DND-41 (cell line): ENCODE measurements around the gene CACNA2D1.

Experiments used
- ATAC-seq: fragments of 200-7000 bp; cut with Tn5 transposase; 3 replicates; pipeline ENCODE4 v1.9.1; 2021; ENCODE audit warnings: low read depth; ENCODE audit not compliant: insufficient read depth
- DNase-seq: peaks from one replicate; pipeline ENCODE4 v3.0.0-alpha.2; 2020
- H2AFZ ChIP-seq: 2 replicates; pipeline ENCODE4 v1.6.0; 2012; ENCODE audit warnings: low read depth, low read length
- H3K27ac ChIP-seq: 2 replicates; pipeline ENCODE4 v1.5.1; 2012; ENCODE audit warnings: low read length, inconsistent platforms
- H3K27me3 ChIP-seq: fragments of 200-600 bp; sonication (generic); 2 replicates; pipeline ENCODE4 v1.6.0; 2012; ENCODE audit warnings: low read length, mild to moderate bottlenecking, inconsistent platforms; ENCODE audit not compliant: insufficient read depth, poor library complexity
- H3K36me3 ChIP-seq: 2 replicates; pipeline ENCODE4 v1.5.1; 2012; ENCODE audit warnings: low read length, inconsistent platforms; ENCODE audit not compliant: insufficient read depth
- H3K4me1 ChIP-seq: 2 replicates; pipeline ENCODE4 v1.5.1; 2012; ENCODE audit warnings: mild to moderate bottlenecking, low read length; ENCODE audit not compliant: insufficient read depth
- H3K4me2 ChIP-seq: 2 replicates; pipeline ENCODE4 v1.6.0; 2012; ENCODE audit warnings: mild to moderate bottlenecking, moderate library complexity, low read length, inconsistent platforms; ENCODE audit not compliant: insufficient read depth
- H3K4me3 ChIP-seq, 2 experiments: fragments of 200-600 bp in 1 of 2; shearing (Covaris generic) in 1 of 2; 2 replicates each; pipeline ENCODE4 v1.5.1; 2012 to 2016; ENCODE audit warnings: inconsistent platforms in 2 of 2, low read length in 2 of 2, mild to moderate bottlenecking in 2 of 2, low read depth in 1 of 2, moderate library complexity in 1 of 2
- H3K79me2 ChIP-seq: 2 replicates; pipeline ENCODE4 v1.6.0; 2012; ENCODE audit warnings: low read length, inconsistent platforms; ENCODE audit not compliant: insufficient read depth
- H3K9ac ChIP-seq: 2 replicates; pipeline ENCODE4 v1.6.0; 2012; ENCODE audit warnings: low read depth, mild to moderate bottlenecking, inconsistent platforms, low read length, moderate library complexity
- H3K9me3 ChIP-seq: 2 replicates; pipeline ENCODE4 v1.5.1; 2012; ENCODE audit warnings: low read length, moderate library complexity, mild to moderate bottlenecking, inconsistent platforms; ENCODE audit not compliant: insufficient read depth, severe bottlenecking
- H4K20me1 ChIP-seq: 2 replicates; pipeline ENCODE4 v1.6.0; 2012; ENCODE audit warnings: low read length; ENCODE audit not compliant: insufficient read depth
- EZH2 ChIP-seq: IDR thresholded peaks from 3 replicates; pipeline ENCODE4 v1.6.1; 2012; ENCODE audit warnings: borderline replicate concordance, low read depth, mild to moderate bottlenecking, moderate library complexity, low read length, inconsistent platforms; ENCODE audit not compliant: severe bottlenecking
- TF ChIP-seq, protein P1 (sequence below): IDR thresholded peaks from 2 replicates; pipeline ENCODE4 v1.5.1; 2012; ENCODE audit warnings: borderline replicate concordance, low read length, moderate library complexity, mild to moderate bottlenecking; ENCODE audit not compliant: poor library complexity, severe bottlenecking; ENCODE audit errors: extremely low read depth

The CACNA2D1 gene

DNA sequence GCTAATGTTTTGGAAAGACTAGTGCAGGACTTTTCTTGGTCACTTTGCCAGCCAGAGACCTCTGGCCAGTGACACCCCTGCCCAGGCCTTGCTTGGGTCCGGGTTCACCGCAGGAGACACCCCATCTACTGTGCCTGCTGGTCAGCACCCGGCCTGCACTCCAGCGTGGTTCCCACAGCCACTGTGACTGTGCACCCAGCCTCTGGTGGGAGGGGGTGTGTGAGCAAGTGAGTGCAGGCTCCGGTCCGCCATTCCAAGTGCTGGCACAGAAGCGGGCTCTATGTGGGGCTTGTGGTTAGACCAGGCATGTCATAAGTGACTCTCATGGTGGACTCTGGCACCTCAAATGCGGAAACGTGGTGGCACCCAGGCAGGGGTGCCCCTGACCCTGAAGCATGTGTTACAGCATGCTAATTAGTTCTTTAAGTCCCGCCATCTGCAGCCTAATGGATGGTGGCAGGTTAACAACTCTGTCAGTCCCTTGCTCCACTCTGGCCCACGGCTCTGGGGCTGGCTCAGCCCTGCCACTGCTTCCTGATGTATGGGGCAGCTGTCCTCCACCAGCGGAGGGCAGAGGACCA is 361.8 kb downstream of the CACNA2D1 start:
- Histone ChIP-seq H4K20me1 (no peaks in the 10 kb centered on the region), H2AFZ (no peak overlapping the region), H3K27me3 (no peaks in the 10 kb centered on the region), H3K4me3 (no peak overlapping the region), H3K36me3 (no peaks in the 10 kb centered on the region), H3K27ac (no peak overlapping the region), H3K4me2 (no peak overlapping the region), H3K4me1 (no peaks in the 10 kb centered on the region), H3K9ac (no peak overlapping the region), H3K9me3 (no peaks in the 10 kb centered on the region), H3K79me2 (no peaks in the 10 kb centered on the region)
- TF ChIP-seq EZH2: no peak
- TF ChIP-seq, protein P1, sequence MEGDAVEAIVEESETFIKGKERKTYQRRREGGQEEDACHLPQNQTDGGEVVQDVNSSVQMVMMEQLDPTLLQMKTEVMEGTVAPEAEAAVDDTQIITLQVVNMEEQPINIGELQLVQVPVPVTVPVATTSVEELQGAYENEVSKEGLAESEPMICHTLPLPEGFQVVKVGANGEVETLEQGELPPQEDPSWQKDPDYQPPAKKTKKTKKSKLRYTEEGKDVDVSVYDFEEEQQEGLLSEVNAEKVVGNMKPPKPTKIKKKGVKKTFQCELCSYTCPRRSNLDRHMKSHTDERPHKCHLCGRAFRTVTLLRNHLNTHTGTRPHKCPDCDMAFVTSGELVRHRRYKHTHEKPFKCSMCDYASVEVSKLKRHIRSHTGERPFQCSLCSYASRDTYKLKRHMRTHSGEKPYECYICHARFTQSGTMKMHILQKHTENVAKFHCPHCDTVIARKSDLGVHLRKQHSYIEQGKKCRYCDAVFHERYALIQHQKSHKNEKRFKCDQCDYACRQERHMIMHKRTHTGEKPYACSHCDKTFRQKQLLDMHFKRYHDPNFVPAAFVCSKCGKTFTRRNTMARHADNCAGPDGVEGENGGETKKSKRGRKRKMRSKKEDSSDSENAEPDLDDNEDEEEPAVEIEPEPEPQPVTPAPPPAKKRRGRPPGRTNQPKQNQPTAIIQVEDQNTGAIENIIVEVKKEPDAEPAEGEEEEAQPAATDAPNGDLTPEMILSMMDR: no peak
- ATAC-seq (no peak), DNase-seq (no peak)

DNA sequence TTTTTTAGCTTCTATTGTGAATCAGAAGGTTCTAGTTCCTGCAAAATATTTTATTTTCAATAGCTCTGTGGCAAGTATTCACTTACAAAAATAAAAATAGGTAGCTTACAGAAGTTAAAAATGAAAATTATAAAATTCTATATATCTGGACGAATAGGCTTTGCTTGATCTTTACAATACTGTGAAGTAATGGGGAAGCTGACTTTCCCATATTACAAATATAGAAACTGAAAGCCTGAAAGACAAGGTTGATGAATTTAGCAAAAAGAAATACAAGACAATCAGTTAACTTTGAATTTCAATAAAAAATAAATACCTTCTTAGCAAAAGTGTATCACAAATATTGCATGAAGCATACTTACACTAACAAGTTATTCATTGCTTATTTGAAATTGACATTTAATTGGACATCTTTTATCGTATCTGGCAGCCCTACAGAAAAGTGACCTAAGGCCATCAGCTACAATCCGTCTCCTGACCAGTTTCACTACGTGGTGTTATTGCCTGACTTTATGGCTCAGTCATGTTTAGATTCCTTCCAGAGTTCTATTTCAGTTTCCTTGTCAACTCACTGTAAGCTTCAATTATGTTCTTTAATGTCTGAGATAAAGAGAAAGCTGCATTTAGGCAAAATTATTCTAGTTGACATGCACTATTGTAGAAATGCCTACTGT is 363.2 kb downstream of the CACNA2D1 start:
- no peak overlapping the region for H2AFZ ChIP-seq
- H4K20me1 ChIP-seq: no peaks in the 10 kb centered on the region
- H3K9ac ChIP-seq: no peak overlapping the region
- ATAC-seq (no peak), DNase-seq (no peak)
- no peak overlapping the region for H3K4me2 ChIP-seq
- H3K4me3 ChIP-seq: no peak overlapping the region
- no peak overlapping the region for H3K27ac ChIP-seq
- H3K9me3 ChIP-seq: no peaks in the 10 kb centered on the region
- no peaks in the 10 kb centered on the region for H3K36me3 ChIP-seq
- H3K79me2 ChIP-seq: no peaks in the 10 kb centered on the region
- no peaks in the 10 kb centered on the region for H3K4me1 ChIP-seq
- no peak for TF ChIP-seq EZH2
- TF ChIP-seq, protein P1: no peak
- no peaks in the 10 kb centered on the region for H3K27me3 ChIP-seq

DNA sequence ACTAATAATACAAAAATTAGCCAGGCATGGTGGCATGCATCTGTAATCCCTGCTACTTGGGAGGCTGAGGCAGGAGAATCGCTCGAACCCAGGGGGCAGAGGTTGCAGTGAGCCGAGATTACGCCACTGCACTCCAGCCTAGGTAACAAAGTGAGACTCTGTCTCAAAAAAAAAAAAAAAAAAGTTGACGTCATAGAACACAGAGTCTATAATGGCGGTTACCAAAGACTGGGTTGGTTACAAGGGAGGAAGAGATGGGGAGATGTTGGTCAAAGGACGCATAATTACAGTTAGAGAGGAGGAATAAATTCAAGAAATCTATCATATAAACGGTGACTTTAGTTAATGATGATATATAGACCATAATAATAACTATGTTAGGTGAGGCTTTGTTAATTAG is 364.1 kb downstream of the CACNA2D1 start:
- Histone ChIP-seq H3K9me3 (no peaks in the 10 kb centered on the region), H2AFZ (no peak overlapping the region), H3K27me3 (no peaks in the 10 kb centered on the region), H4K20me1 (no peaks in the 10 kb centered on the region), H3K36me3 (no peaks in the 10 kb centered on the region), H3K27ac (no peak overlapping the region), H3K4me3 (no peak overlapping the region), H3K4me1 (no peaks in the 10 kb centered on the region), H3K79me2 (no peaks in the 10 kb centered on the region), H3K4me2 (no peak overlapping the region), H3K9ac (no peak overlapping the region)
- no peak for ATAC-seq
- TF ChIP-seq EZH2: no peak
- TF ChIP-seq, protein P1: no peak
- DNase-seq: no peak
